ENCODE results near the gene ATP1B2. TPM values are rescaled to one million over a fixed set of nuclear protein-coding genes. Genes with fewer than 3 reads are reported as not detected.

The ATP1B2 gene
- total and polyA plus RNA-seq, 8 donors, result 0.68 to 31.3 (median 26.4) TPM

GRCh38 chr17:7676533-7676932 is 25.8 kb downstream of the ATP1B2 start:
- no peak overlapping the region for H3K27ac ChIP-seq
- ATAC-seq, result no peak
- no peak for TF ChIP-seq CTCF (IDR thresholded peaks at IDR 0.05)
- H3K4me1 ChIP-seq, result no peaks in the 10 kb centered on the region
- H3K9me3 ChIP-seq, result peaks cover 0 to 8% of the 10 kb centered on the region in 2 donors
- H3K4me3 ChIP-seq, result no peak overlapping the region
- no peaks in the 10 kb centered on the region for H3K27me3 ChIP-seq
- intact Hi-C loops (cut with DNase I), result no loop called here
- peaks cover 0 to 50% of the 10 kb centered on the region in 2 donors for H3K36me3 ChIP-seq
- peak in 1 of 4 donors; percentile 41 for DNase-seq

- Histone ChIP-seq H3K9me3 (peaks cover 0 to 8% of the 10 kb centered on the region in 2 donors), H3K27ac (no peak overlapping the region), H3K36me3 (peaks cover 0 to 40% of the 10 kb centered on the region in 2 donors), H3K4me3 (no peak overlapping the region), H3K4me1 (no peaks in the 10 kb centered on the region), H3K27me3 (no peaks in the 10 kb centered on the region)
- DNase-seq, result peak in 1 of 4 donors; percentile 1
- no peak for TF ChIP-seq CTCF (IDR thresholded peaks at IDR 0.05)
- intact Hi-C loops (cut with DNase I), result no loop called here
- no peak for ATAC-seq
Measured at GRCh38 chr17:7677388-7678067, 26.8 kb downstream of the ATP1B2 start.

GRCh38 chr17:7684851-7685532 is 34.3 kb downstream of the ATP1B2 start:
- Histone ChIP-seq H3K27ac (peak overlapping the region; percentile 97 to 98), H3K4me3 (peak overlapping the region; percentile 94 to 96), H3K36me3 (peaks cover 0 to under 1% of the 10 kb centered on the region in 2 donors), H3K4me1 (peaks cover 19 to 32% of the 10 kb centered on the region in 2 donors), H3K27me3 (no peaks in the 10 kb centered on the region), H3K9me3 (no peaks in the 10 kb centered on the region)
- ATAC-seq (no peak), DNase-seq (no peak)
- intact Hi-C loops (cut with DNase I), result loop anchor here in 1 of 2 donors (10.0 kb wide), 1 partner anchor 50 kb away; the partner anchor contains the start of gene SHBG
- no peak for TF ChIP-seq CTCF (IDR thresholded peaks at IDR 0.05)

GRCh38 chr17:7685533-7686221 is 35.0 kb downstream of the ATP1B2 start:
- intact Hi-C loops (cut with DNase I), result loop anchor here in 1 of 2 donors (10.0 kb wide), 1 partner anchor 51 kb away; the partner anchor contains the start of gene SHBG
- ATAC-seq (peak; percentile 79), DNase-seq (peak; percentile 95 to 97 (median 96))
- Histone ChIP-seq H3K27me3 (no peaks in the 10 kb centered on the region), H3K4me1 (peaks cover 19 to 32% of the 10 kb centered on the region in 2 donors), H3K4me3 (peak overlapping the region; percentile 94 to 96), H3K36me3 (peaks cover 0 to 7% of the 10 kb centered on the region in 2 donors), H3K27ac (peak overlapping the region; percentile 97 to 98), H3K9me3 (no peaks in the 10 kb centered on the region)
- no peak for TF ChIP-seq CTCF (IDR thresholded peaks at IDR 0.05)

All from left lung (tissue), 10 donors.